Anterior cingulate cortex (tissue), 58 donors: ENCODE measurements around the gene SMIM41.
A peak's percentile ranks its signal among the peaks of the same experiment; 100 is the strongest.

ENCODE experiments used
- DNase-seq, 58 donors: peaks; one replicate each; lab custom pipeline; 2025; lab: John Stamatoyannopoulos, UW

SMIM41 gene

DNA sequence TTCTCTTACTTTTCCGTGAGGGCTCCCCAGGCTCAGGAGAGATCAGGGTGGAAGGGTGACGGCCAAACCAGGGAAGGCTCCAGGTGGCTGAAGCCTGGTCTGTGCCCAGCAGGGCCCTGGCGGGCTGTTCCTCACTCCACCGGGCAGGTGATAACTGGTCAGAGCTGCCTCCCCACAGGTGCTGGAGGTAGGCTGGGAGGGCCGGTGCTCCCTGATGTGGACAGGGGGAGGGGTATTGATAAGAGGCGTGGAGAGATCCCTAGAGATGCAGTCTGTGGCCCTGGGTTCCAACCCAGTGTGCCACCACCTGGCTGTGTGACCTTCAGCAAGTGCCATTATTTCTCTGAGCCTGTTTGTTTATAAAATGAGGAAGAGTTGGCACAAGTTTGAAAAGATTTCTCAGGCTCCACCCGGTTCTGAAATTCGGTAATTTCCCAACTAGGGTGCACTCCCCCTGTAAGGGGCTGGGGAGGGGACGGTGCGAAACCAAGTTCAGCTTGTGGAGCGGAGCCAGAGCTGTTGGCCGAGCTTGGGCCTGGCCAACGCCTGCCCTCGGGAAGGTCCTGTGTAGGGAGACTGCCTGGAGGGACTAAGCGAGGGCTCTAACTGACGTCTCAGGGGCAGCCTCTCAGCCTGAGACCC, 29.3 kb upstream of the SMIM41 start:
- DNase-seq, result no peak

DNA sequence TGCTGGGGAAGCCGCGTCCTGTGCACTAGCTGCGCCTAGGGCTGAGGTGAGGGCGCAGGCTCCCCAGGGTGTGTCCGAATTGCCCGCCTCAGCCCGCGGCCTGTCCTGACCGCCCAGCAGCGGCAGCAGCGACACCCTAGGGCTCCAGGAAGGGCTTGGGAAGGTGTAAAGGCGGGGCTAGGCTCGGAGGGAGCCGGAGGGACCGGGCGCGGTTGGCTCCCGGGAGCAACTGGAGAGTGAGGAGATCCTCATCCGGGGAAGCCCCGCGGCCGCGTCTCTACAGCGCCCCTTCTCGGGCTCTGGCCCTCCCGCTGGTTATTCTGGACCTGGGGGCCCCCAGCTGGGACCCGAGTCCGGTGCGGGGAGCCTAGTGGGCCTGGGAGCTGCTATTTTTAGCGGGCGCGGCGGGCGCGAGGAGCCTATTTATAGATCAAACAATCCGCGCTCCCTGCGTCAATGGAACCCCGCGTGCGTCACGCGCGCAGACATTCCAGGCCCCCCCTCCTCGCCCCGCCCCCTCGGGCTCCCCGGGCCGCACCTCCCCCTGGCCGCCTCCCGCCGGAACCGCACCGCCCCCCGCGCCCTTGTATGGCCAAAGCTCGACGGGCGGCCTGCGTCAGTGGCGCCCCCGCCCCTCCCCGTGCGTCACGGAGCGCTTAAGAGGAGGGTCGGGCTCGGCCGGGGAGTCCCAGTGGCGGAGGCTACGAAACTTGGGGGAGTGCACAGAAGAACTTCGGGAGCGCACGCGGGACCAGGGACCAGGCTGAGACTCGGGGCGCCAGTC, 28.6 kb upstream of the SMIM41 start, which contains the start of gene NR4A1:
Gene NR4A1 (plus strand): TSS at position 685 of the 784 bp plus-strand sequence. CDS start 2,887 bp downstream, outside the sequence.
- peak; percentile 43 to 96 (median 86) for DNase-seq

DNA sequence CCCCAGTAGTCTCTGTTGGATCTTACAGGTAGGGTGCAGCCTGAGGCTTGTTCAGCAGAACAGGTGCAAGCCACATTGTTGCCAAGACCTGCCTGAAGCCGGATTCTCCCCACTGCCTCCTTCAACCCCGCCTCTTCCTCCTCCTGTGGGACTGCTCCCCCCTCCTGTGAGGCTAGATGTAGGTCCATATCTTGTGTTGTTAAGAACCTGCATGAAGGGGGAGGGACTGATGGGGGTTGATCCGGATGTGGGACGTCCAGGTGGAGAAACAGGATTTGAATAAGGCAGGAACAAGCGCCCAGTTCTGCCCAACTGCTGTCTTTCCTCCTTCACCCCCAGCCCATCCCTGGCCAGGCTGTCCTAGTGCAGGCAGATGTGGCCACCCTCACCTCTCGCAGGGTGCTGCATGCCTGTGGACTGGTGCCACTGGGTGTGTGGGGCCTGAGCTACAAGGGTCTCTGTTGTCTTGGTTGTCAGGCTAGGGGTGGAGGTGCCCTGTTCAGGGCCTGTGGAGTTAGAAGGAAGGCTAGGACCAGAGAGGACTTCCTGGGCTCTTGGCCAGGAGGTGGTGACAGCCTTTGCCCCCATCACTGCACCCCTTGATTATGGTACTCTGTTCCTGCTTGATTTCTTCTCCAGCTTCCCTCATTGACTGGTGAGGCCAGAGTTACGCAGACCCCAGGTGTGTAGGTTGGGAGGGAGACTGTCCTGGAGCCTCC, 26.9 kb upstream of the SMIM41 start:
- DNase-seq, result peak in 1 of 58 donors; percentile 42

DNA sequence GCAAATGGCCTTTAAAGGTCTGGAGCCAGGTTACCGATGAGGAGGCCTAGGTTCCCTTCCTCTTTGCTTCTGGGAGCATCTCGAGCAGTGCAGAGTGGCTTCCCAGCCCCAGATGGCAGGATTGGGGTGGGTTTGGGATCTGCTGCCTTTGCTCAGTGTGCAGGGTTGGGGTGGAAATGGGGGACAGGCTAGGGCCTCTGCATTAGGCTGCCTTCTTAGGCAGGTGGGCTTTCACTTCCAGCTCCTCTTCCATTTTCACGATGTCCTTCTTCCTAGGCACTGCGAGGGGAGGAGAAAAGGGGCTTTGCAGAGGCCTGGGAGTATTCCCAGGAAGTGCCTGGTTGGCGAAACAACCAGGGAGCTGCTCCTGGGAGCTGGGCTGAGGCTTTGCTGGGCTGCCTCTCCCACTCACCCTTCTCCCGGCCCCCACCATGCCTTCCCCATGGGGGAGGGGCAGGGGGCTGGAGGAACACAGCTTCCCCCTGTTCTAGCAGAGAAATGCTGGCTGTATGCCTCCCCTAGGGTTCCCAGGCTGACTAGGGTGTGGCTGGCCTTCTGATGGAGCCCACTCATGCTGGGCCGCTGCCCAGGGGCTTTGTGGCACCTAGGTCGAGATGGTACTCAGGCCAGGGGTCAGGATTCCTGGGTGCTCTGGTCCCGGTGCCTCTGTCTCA, 25.8 kb upstream of the SMIM41 start:
- peak in 4 of 58 donors; percentile 50 to 56 (median 52) for DNase-seq

DNA sequence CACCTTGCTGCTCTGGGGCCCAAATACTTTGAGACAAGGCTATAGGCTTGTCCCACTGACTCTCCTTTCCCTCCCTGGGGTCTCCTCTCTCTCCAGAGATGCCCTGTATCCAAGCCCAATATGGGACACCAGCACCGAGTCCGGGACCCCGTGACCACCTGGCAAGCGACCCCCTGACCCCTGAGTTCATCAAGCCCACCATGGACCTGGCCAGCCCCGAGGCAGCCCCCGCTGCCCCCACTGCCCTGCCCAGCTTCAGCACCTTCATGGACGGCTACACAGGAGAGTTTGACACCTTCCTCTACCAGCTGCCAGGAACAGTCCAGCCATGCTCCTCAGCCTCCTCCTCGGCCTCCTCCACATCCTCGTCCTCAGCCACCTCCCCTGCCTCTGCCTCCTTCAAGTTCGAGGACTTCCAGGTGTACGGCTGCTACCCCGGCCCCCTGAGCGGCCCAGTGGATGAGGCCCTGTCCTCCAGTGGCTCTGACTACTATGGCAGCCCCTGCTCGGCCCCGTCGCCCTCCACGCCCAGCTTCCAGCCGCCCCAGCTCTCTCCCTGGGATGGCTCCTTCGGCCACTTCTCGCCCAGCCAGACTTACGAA, 25.2 kb upstream of the SMIM41 start:
- DNase-seq, result peak in 4 of 58 donors; percentile 32 to 55 (median 52)

DNA sequence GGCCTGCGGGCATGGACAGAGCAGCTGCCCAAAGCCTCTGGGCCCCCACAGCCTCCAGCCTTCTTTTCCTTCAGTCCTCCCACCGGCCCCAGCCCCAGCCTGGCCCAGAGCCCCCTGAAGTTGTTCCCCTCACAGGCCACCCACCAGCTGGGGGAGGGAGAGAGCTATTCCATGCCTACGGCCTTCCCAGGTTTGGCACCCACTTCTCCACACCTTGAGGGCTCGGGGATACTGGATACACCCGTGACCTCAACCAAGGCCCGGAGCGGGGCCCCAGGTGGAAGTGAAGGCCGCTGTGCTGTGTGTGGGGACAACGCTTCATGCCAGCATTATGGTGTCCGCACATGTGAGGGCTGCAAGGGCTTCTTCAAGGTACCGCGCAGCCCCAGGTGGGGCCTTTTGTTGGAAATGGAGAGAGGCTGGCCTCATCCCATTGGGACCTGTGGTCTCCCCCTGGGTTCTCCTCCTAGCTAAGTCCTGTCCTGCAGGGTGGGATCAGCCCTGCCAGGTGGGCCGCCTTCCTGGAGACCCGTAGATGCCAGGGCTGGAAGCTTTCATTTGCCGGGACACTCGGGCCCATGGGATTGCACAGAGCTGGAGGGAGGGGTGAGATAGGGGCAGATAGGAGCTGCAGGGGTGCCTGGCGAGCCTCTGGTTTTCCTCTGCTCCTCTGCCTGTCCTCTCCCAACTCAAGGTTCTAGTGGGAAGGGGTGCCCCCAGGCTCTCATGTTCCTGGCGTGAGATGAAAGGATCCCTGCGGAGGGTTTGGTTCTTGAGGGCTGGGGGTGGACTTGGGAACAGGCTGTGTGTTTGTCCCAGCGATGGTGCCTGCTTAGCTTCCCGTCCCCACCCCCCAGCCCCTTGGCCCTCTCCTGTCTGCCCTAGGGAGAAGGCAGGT, 24.4 kb upstream of the SMIM41 start:
- DNase-seq, result peak in 6 of 58 donors; percentile 24 to 63 (median 54)

DNA sequence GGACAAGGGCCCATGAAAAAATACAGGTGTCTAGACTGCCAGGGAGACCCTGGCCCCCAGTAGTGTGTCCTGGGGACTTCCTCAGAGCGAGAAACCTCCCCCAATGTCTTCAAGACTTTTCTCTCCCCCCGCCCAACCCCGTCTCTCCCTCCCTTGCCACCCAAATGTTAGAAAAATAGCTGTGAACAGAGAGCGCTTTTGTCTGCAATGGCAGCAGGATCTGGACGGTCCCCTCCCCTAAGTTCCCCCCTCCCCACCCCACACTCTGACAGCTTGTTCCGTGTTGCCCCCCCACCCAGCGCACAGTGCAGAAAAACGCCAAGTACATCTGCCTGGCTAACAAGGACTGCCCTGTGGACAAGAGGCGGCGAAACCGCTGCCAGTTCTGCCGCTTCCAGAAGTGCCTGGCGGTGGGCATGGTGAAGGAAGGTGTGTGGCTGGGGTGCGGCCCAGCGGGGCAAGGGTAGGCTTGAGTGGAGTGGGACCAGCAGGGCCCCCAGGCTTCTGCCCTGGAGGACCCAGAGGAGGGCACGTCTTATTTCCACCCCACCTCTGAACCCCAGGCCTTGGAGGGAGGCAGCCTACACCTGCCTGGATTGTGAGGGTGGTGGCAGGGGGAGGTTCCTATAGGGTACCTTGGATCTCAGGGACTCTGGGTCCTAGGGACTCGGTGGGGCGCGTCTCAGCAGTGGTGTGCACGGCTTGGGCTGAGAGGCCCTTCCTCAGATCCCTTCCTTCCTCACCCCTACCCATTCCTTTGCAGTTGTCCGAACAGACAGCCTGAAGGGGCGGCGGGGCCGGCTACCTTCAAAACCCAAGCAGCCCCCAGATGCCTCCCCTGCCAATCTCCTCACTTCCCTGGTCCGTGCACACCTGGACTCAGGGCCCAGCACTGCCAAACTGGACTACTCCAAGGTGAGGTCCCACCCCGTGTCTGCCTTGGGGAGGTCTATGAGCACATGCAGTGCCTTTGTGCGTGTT, 23.5 kb upstream of the SMIM41 start:
- peak in 41 of 58 donors; percentile 23 to 82 (median 56) for DNase-seq

DNA sequence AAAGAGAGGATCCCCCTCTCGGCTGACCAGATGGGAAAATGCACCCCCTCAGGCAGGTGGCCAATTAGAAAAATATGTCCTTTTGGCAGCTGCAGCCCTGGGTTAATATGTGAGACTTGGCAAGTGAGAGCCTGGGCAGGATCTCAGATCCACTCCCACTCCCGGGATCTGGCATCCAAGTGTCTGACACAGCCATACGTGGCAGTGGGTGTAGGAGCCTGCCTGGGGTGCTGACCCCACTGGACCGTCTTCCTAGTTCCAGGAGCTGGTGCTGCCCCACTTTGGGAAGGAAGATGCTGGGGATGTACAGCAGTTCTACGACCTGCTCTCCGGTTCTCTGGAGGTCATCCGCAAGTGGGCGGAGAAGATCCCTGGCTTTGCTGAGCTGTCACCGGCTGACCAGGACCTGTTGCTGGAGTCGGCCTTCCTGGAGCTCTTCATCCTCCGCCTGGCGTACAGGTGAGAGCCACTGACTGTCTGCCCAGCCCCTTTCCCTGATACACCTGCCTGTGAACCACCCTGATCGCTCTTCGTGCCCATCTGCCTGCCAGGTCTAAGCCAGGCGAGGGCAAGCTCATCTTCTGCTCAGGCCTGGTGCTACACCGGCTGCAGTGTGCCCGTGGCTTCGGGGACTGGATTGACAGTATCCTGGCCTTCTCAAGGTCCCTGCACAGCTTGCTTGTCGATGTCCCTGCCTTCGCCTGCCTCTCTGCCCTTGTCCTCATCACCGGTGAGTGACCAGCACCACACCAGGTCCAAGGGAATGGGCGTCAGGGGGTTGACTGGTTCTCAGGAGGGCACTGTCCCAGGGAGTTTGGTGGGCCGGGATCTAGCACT, 22.5 kb upstream of the SMIM41 start:
- DNase-seq, result peak in 3 of 58 donors; percentile 27 to 61 (median 52)

DNA sequence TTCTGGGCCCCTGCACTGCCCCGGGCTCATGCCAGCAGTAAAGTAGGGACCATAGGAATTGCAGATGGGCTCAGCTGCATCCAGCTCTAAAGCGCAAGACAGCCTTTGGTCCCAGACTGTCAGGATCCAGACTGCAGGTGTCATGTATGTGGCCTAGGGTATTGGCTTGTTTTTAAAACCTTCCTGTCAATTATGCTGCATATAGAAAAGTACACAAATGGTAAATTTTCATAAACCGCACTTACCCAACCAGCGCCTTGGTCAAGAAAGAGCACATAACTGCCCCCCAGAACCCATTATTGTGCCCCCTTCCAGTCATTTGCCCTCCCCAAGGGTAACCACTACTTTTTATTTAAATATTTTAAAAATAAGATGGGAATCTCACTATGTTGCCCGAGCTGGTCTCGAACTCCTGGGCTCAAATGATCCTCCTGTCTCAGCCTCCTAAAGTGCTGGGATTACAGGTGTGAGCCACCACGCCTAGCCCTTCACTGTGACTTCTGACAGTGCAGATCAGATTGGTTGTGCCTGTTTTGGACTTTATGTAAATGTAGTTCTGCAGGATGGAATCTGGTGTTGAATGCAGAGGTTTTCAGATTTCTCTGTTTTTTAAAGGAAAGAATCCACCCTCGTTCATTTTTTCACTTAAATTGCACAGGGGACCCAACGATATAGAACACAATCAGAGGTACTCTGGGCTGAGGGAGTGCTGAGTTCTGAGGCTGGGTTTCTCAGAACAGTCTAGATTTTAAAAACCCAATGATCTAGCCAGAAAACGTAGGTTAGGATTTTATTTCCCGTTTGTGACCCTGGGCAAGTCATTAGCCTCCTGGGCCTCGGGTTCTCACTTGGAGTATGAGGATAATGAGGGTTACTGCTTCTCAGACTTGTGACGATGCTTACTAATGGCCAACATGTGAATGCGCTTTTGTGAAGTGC, 21.6 kb upstream of the SMIM41 start:
- no peak for DNase-seq

DNA sequence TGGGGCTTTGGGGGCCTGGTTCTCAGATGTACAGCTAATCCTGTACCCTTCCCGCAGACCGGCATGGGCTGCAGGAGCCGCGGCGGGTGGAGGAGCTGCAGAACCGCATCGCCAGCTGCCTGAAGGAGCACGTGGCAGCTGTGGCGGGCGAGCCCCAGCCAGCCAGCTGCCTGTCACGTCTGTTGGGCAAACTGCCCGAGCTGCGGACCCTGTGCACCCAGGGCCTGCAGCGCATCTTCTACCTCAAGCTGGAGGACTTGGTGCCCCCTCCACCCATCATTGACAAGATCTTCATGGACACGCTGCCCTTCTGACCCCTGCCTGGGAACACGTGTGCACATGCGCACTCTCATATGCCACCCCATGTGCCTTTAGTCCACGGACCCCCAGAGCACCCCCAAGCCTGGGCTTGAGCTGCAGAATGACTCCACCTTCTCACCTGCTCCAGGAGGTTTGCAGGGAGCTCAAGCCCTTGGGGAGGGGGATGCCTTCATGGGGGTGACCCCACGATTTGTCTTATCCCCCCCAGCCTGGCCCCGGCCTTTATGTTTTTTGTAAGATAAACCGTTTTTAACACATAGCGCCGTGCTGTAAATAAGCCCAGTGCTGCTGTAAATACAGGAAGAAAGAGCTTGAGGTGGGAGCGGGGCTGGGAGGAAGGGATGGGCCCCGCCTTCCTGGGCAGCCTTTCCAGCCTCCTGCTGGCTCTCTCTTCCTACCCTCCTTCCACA, 20.7 kb upstream of the SMIM41 start:
- peak in 28 of 58 donors; percentile 18 to 81 (median 46) for DNase-seq

DNA sequence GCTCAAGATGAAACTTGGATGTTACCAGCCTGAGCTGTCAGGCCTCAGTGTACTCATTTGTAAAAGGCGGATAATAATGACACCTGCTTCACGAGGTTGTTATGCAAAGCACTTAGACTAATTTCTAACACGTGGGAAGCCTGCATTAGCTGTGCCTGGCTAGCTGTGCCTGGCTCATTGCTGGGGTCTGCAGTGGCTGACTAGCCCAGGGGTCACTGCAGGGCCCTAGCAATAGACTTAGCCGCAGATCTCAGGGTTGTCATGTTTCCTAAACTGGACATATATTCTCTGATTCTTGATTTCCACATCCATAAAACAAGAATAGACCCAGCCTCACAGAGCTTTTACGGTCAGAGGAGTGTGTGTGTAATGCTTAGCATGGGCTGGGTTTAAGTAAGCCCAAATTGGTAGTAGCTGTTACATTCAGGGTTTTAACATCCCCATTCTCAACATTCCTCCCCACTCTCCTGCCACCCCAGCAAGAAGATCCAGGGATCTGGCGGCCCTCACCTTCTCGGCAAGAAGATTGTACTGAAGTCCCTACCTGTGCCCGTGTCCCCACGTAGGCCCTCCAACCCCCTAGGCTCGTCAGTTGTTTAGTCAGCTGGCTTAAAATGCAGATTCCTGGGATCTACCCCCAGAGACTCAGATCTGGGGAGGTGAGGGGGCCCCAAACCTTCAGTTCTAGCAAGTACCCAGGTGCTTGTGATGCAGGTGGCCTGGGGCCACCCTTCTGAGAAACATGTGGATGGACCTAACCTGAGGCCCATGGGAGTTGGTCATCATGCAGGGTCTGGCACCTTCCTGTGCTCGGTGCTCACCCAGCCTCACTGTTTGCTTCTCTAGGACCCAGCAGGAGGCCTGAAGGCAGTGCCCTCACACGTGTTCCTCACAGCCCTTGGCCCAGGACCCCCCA, 19.7 kb upstream of the SMIM41 start:
- peak in 2 of 58 donors; percentile 24 to 33 for DNase-seq

DNA sequence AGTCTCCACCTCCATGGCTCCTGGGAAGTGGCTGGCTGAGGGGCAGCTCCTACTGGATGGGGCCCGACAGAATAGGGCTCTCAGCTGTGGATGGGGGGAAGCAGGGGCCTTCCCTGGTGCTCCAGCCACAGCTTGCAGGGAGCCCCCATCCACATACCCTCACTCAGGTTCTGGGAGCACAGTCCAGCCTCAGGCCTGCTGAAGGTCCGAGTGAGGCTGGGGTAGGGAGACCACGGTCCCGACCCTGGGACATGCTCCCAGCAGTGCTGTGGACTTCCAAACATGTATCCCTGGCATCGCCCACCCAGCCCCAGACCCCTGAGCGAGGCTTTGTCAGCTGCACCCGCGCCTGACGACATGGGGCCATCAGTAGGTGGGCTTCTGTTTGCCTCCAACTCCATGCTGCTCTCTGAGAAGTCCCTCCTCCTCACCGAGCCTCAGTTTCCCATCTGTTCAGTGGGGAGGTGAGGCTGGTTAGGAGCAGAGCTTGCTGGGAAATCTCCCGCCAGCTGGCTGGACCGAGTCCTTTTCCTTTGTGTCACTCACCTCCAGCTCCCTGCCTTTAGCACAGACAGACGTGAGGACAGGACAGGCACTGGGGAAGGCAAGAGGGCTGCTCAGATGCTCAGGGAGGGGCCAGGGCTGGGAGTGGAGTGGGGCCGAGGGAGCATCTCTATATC, 18.9 kb upstream of the SMIM41 start:
- no peak for DNase-seq

DNA sequence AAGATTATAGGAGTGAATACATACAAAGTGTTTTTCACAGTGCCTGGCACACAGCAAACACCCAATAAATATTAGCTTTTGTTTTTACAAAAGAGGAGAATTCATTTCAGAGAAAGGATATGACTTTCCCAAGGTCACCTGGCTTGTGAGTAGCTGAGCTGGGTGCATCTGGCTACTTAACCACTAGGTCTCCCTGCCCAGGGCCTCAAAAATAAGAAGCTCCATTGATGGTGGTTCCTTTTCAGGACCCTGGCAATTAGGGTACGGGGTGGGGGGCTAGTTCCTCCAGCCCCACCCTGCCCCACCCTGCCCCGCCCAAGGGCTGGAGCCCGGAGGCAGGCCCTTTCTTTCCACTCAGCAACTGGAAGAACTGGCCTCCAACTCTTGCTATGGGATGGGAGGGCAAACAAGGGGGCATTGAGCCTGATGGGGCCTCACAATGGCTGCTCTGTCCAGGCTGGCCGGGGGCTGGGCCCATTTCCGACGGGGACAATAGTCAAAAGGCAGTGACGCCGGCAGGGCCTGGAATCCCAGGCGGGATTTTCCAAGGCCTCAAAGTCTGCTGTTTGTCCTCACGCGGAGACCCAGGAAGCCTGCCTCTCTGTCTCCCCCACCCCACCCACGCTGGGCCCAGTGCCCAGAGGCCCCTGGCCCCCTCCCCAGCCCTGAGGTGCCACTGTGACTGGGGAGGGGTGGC, 17.9 kb upstream of the SMIM41 start:
- peak in 54 of 58 donors; percentile 34 to 96 (median 82) for DNase-seq
